ENCODE measurements around the gene ANKS1B. TPM values are rescaled to one million over a fixed set of nuclear protein-coding genes. Genes with fewer than 3 reads are reported as not detected.

ANKS1B gene
- total and polyA plus RNA-seq, 10 of the 15 experiments (the other 5 are each of a cell fraction or from before 2014, with no cell fraction given), result 0.16 to 1.3 (median 0.82) TPM; not detected in 7

DNA sequence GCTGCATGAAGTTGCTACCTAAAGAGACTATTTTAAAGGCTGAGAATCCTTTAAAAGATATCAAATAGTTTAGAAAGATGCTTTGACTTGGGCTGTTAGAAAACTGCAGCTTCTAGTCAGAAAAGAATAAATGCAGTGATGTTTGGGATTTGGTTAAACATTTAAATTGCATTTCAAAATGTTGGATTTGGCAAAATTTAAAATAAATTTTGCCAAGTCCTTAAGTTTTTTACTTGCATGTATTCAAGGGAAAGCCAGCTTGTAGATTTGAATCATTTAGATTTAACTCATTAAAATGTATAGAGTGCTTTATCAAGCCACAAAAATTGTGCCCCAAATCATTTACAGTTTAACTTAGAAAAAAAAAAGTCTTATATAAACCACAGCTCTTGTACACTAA is 109.7 kb downstream of the ANKS1B start (continued):
- TF ChIP-seq, protein P1, sequence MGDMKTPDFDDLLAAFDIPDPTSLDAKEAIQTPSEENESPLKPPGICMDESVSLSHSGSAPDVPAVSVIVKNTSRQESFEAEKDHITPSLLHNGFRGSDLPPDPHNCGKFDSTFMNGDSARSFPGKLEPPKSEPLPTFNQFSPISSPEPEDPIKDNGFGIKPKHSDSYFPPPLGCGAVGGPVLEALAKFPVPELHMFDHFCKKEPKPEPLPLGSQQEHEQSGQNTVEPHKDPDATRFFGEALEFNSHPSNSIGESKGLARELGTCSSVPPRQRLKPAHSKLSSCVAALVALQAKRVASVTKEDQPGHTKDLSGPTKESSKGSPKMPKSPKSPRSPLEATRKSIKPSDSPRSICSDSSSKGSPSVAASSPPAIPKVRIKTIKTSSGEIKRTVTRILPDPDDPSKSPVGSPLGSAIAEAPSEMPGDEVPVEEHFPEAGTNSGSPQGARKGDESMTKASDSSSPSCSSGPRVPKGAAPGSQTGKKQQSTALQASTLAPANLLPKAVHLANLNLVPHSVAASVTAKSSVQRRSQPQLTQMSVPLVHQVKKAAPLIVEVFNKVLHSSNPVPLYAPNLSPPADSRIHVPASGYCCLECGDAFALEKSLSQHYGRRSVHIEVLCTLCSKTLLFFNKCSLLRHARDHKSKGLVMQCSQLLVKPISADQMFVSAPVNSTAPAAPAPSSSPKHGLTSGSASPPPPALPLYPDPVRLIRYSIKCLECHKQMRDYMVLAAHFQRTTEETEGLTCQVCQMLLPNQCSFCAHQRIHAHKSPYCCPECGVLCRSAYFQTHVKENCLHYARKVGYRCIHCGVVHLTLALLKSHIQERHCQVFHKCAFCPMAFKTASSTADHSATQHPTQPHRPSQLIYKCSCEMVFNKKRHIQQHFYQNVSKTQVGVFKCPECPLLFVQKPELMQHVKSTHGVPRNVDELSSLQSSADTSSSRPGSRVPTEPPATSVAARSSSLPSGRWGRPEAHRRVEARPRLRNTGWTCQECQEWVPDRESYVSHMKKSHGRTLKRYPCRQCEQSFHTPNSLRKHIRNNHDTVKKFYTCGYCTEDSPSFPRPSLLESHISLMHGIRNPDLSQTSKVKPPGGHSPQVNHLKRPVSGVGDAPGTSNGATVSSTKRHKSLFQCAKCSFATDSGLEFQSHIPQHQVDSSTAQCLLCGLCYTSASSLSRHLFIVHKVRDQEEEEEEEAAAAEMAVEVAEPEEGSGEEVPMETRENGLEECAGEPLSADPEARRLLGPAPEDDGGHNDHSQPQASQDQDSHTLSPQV (IDR thresholded peaks at IDR 0.05), result no peak
- no peak for TF ChIP-seq POLR2AphosphoS2 (IDR thresholded peaks at IDR 0.05; ENCODE audit: low read depth, low read length)

DNA sequence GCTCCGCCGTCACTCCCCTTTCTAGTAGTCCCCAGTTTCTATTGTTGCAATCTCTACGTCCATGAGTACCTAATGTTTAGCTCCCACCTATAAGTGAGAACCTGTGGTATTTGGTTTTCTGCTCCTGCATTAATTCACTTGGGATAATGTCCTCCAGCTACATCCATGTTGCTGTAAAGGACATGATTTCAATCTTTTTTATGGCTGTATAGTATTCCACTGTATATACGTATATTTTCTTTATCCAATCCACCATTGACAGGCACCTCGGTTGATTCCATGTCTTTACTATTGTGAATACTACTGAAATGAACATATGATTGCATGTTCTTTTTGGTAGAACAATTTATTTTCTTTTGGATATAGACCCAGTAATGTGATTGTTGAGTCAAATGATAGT is 114.7 kb downstream of the ANKS1B start:
- no peaks in the 10 kb centered on the region for H3K9me3 ChIP-seq (replicated peaks; ENCODE audit: control insufficient read depth, insufficient read depth, low read length)
- H3K79me2 ChIP-seq (ENCODE audit: control insufficient read depth, insufficient read depth, low read length), result no peaks in the 10 kb centered on the region
- no peak for FAIRE-seq
- POLR2A ChIA-PET, result no interaction called here
- no TSS peak for BruUV-seq (replicated peaks)
- no peak overlapping the region for H2AFZ ChIP-seq (ENCODE audit: control insufficient read depth, low read depth, low read length)
- WGBS (ENCODE audit: insufficient coverage, insufficient replicate concordance, low lambda C conversion rate, missing lambda C conversion rate), result 63% methylated on average over 5 of the region's 5 CpGs
- TF ChIP-seq, protein P2, sequence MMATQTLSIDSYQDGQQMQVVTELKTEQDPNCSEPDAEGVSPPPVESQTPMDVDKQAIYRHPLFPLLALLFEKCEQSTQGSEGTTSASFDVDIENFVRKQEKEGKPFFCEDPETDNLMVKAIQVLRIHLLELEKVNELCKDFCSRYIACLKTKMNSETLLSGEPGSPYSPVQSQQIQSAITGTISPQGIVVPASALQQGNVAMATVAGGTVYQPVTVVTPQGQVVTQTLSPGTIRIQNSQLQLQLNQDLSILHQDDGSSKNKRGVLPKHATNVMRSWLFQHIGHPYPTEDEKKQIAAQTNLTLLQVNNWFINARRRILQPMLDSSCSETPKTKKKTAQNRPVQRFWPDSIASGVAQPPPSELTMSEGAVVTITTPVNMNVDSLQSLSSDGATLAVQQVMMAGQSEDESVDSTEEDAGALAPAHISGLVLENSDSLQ (IDR thresholded peaks at IDR 0.05), result no peak
- TF ChIP-seq, protein P1 (IDR thresholded peaks at IDR 0.05), result no peak
- TF ChIP-seq, protein P3, sequence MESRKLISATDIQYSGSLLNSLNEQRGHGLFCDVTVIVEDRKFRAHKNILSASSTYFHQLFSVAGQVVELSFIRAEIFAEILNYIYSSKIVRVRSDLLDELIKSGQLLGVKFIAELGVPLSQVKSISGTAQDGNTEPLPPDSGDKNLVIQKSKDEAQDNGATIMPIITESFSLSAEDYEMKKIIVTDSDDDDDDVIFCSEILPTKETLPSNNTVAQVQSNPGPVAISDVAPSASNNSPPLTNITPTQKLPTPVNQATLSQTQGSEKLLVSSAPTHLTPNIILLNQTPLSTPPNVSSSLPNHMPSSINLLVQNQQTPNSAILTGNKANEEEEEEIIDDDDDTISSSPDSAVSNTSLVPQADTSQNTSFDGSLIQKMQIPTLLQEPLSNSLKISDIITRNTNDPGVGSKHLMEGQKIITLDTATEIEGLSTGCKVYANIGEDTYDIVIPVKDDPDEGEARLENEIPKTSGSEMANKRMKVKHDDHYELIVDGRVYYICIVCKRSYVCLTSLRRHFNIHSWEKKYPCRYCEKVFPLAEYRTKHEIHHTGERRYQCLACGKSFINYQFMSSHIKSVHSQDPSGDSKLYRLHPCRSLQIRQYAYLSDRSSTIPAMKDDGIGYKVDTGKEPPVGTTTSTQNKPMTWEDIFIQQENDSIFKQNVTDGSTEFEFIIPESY (IDR thresholded peaks at IDR 0.05), result no peak
- no peak for TF ChIP-seq CHD4 (IDR thresholded peaks at IDR 0.05)
- no peak for TF ChIP-seq RBBP5 (conservative IDR thresholded peaks at IDR 0.05)
- TF ChIP-seq PAX8 (IDR thresholded peaks at IDR 0.05), result no peak
- no peak for TF ChIP-seq RFX5 (IDR thresholded peaks at IDR 0.05; ENCODE audit: low read depth, low read length)
- SMC1A ChIA-PET (ENCODE audit: uncharacterized antibody, unreplicated experiment), result no interaction called here
- no peak for ATAC-seq
- no peak overlapping the region for H3K9ac ChIP-seq (ENCODE audit: control insufficient read depth, insufficient read depth, low read length)
- CTCF ChIA-PET, result no interaction called here
- RAD21 ChIA-PET (ENCODE audit: unreplicated experiment), result no interaction called here
- DNase-seq (ENCODE audit: low read depth, low spot score), result no peak
- H3K4me1 ChIP-seq (ENCODE audit: control insufficient read depth, insufficient read depth, low read length), result no peaks in the 10 kb centered on the region
- H4K20me1 ChIP-seq (ENCODE audit: control insufficient read depth, insufficient read depth), result no peaks in the 10 kb centered on the region
- in situ Hi-C loops (cut with MboI) (no loop called here), intact Hi-C loops (cut with micrococcal nuclease; ENCODE audit: unreplicated experiment) (no loop called here)
- no peak overlapping the region for H3K4me2 ChIP-seq (ENCODE audit: control insufficient read depth, insufficient read depth)
- H3K27ac ChIP-seq (ENCODE audit: control insufficient read depth, insufficient read depth), result no peak overlapping the region
- H3K36me3 ChIP-seq (ENCODE audit: control insufficient read depth in 2 of 2, insufficient read depth in 2 of 2, low read length in 1 of 2), result no peaks in the 10 kb centered on the region
- H3K27me3 ChIP-seq (replicated peaks in 1 of 2; ENCODE audit: control insufficient read depth in 2 of 2, insufficient read depth in 2 of 2, low read length in 1 of 2), result no peaks in the 10 kb centered on the region
- no peak overlapping the region for H3K4me3 ChIP-seq
